Smooth muscle cell (in vitro differentiated cells): Measurements from ENCODE around the gene SBF2. TPM values are rescaled to one million over a fixed set of nuclear protein-coding genes. Genes with fewer than 3 reads are reported as not detected.
A peak's percentile ranks its signal among the peaks of the same experiment; 100 is the strongest.

Experiments used
- DNase-seq: peaks from one replicate; lab custom pipeline; 2025; ENCODE audit not compliant: unreplicated experiment; lab: John Stamatoyannopoulos, UW
- H2AFZ ChIP-seq: fragments of 200-600 bp; sonication (generic); 2 replicates; pipeline ENCODE4 v1.6.0; 2016; ENCODE audit warnings: antibody characterized with exemption, low read depth, mild to moderate bottlenecking
- H3F3A ChIP-seq: fragments of 200-600 bp; sonication (generic); 2 replicates; pipeline ENCODE4 v1.6.0; 2017; ENCODE audit warnings: antibody characterized with exemption, low read depth
- H3K27ac ChIP-seq: fragments of 200-600 bp; sonication (generic); 2 replicates; pipeline ENCODE4 v1.5.1; 2016; ENCODE audit warnings: low read depth, mild to moderate bottlenecking
- H3K27me3 ChIP-seq: fragments of 200-600 bp; sonication (generic); 2 replicates; pipeline ENCODE4 v1.6.1; 2016; ENCODE audit warnings: low read depth, mild to moderate bottlenecking
- H3K36me3 ChIP-seq: fragments of 200-600 bp; sonication (generic); 2 replicates; pipeline ENCODE4 v1.5.1; 2016; ENCODE audit warnings: low read depth
- H3K4me1 ChIP-seq: fragments of 200-600 bp; sonication (generic); 2 replicates; pipeline ENCODE4 v1.5.1; 2016; ENCODE audit warnings: low read depth
- H3K4me2 ChIP-seq: fragments of 200-600 bp; sonication (generic); 2 replicates; pipeline ENCODE4 v1.6.0; 2016; ENCODE audit warnings: mild to moderate bottlenecking
- H3K4me3 ChIP-seq: fragments of 200-600 bp; sonication (generic); 2 replicates; pipeline ENCODE4 v1.5.1; 2016; ENCODE audit warnings: mild to moderate bottlenecking
- H3K79me2 ChIP-seq: fragments of 200-600 bp; sonication (generic); 2 replicates; pipeline ENCODE4 v1.6.0; 2016; ENCODE audit warnings: low read depth, mild to moderate bottlenecking
- H3K9ac ChIP-seq: fragments of 200-600 bp; sonication (generic); 2 replicates; pipeline ENCODE4 v1.6.0; 2016; ENCODE audit warnings: low read depth
- H3K9me3 ChIP-seq: fragments of 200-600 bp; sonication (generic); replicated peaks from 2 replicates; pipeline ENCODE4 v1.5.1; 2016; ENCODE audit warnings: low read depth
- H4K20me1 ChIP-seq: fragments of 200-600 bp; sonication (generic); 2 replicates; pipeline ENCODE4 v1.6.0; 2016; ENCODE audit warnings: low read depth
- CTCF ChIP-seq: fragments of 200-600 bp; sonication (generic); IDR thresholded peaks from 2 replicates; pipeline ENCODE4 v1.5.1; 2017; ENCODE audit warnings: borderline replicate concordance, mild to moderate bottlenecking, antibody characterized with exemption; ENCODE audit not compliant: insufficient read depth, poor library complexity, severe bottlenecking
- WGBS: methylation state at CpG from one replicate; pipeline ENCODE4 v1.1.7; 2016; ENCODE audit warnings: low lambda C conversion rate; 5-methylcytosine and 5-hydroxymethylcytosine counted together
- polyA plus RNA-seq: library from polyadenylated mRNA; unstranded; fragments of >200 nt; fragmentation: Nextera tagmentation; extraction: Ambion mirVana; gene quantifications from 2 replicates; pipeline ENCODE4 v1.2.1, GENCODE V29; 2016
- total RNA-seq: library from RNA; depleted of rRNA; stranded (reverse); fragments of >200 nt; gene quantifications from 2 replicates; pipeline ENCODE4 v1.2.3, GENCODE V29; 2014

SBF2 gene
- total and polyA plus RNA-seq, 2 experiments from 2014 or later: 19.0 to 80.7 TPM

GRCh38 chr11:9840460-9841004 lies 453.5 kb downstream of the SBF2 start:
- WGBS: 75% methylated on average over 1 of the region's 1 CpG
- H3K4me1 ChIP-seq: no peaks in the 10 kb centered on the region
- no peak for TF ChIP-seq CTCF
- H3F3A ChIP-seq: peaks cover 8% of the 10 kb centered on the region
- H2AFZ ChIP-seq: no peak overlapping the region
- no peaks in the 10 kb centered on the region for H4K20me1 ChIP-seq
- no peaks in the 10 kb centered on the region for H3K79me2 ChIP-seq
- no peak overlapping the region for H3K9ac ChIP-seq
- H3K9me3 ChIP-seq: no peaks in the 10 kb centered on the region
- no peak for DNase-seq
- H3K4me2 ChIP-seq: no peak overlapping the region
- H3K36me3 ChIP-seq: peaks cover 19% of the 10 kb centered on the region
- no peak overlapping the region for H3K4me3 ChIP-seq
- H3K27ac ChIP-seq: peak overlapping the region; percentile 25
- H3K27me3 ChIP-seq: no peaks in the 10 kb centered on the region

GRCh38 chr11:9839550-9839949 lies 454.5 kb downstream of the SBF2 start:
- H4K20me1 ChIP-seq: no peaks in the 10 kb centered on the region
- H3K27me3 ChIP-seq: no peaks in the 10 kb centered on the region
- peaks cover 8% of the 10 kb centered on the region for H3F3A ChIP-seq
- H3K4me1 ChIP-seq: no peaks in the 10 kb centered on the region
- TF ChIP-seq CTCF: no peak
- H3K4me2 ChIP-seq: peak overlapping the region; percentile 34
- H3K9me3 ChIP-seq: no peaks in the 10 kb centered on the region
- H3K4me3 ChIP-seq: no peak overlapping the region
- H3K9ac ChIP-seq: no peak overlapping the region
- H3K79me2 ChIP-seq: no peaks in the 10 kb centered on the region
- DNase-seq: no peak
- H2AFZ ChIP-seq: no peak overlapping the region
- H3K36me3 ChIP-seq: peaks cover 13% of the 10 kb centered on the region
- peak overlapping the region; percentile 73 for H3K27ac ChIP-seq
- WGBS: 80% methylated on average over 4 of the region's 4 CpGs

GRCh38 chr11:9838961-9839360 lies 455.1 kb downstream of the SBF2 start:
- Histone ChIP-seq H3K27me3 (no peaks in the 10 kb centered on the region), H4K20me1 (no peaks in the 10 kb centered on the region)

More at GRCh38 chr11:9838961-9839360, 455.1 kb downstream of the SBF2 start:
- no peak for DNase-seq
- Histone ChIP-seq H2AFZ (no peak overlapping the region), H3K9ac (no peak overlapping the region), H3K36me3 (peaks cover 7% of the 10 kb centered on the region), H3K79me2 (no peaks in the 10 kb centered on the region), H3K9me3 (no peaks in the 10 kb centered on the region), H3K4me1 (no peaks in the 10 kb centered on the region), H3K4me2 (peak overlapping the region; percentile 34), H3F3A (peaks cover 8% of the 10 kb centered on the region), H3K4me3 (no peak overlapping the region), H3K27ac (peak overlapping the region; percentile 73)
- no peak for TF ChIP-seq CTCF
- 55% methylated on average over 2 of the region's 2 CpGs for WGBS
